Fibroblast of lung (primary cell): ENCODE results near the gene CCNY. TPM values are rescaled to one million over a fixed set of nuclear protein-coding genes. Genes with fewer than 3 reads are reported as not detected.

ENCODE experiments used
- DNase-seq, 2 donors: peaks; one replicate each; pipeline versions ENCODE4 v3.0.0 to v3.0.0-alpha.2; 2010; ENCODE audit warnings: low read depth in 2 of 2
- H2AFZ ChIP-seq: 2 replicates; pipeline ENCODE4 v1.5.1; 2012; ENCODE audit warnings: low read length, control low read depth, inconsistent platforms
- H3K27ac ChIP-seq: 2 replicates; pipeline ENCODE4 v1.5.1; 2011; ENCODE audit warnings: low read length, control low read depth; ENCODE audit not compliant: insufficient read depth
- H3K27me3 ChIP-seq: 2 replicates; pipeline ENCODE4 v1.5.1; 2011; ENCODE audit warnings: mild to moderate bottlenecking, low read length; ENCODE audit not compliant: control insufficient read depth, insufficient read depth
- H3K36me3 ChIP-seq: 2 replicates; pipeline ENCODE4 v1.5.1; 2011; ENCODE audit warnings: low read length; ENCODE audit not compliant: control insufficient read depth, insufficient read depth
- H3K4me1 ChIP-seq: 2 replicates; pipeline ENCODE4 v1.5.1; 2011; ENCODE audit warnings: low read length; ENCODE audit not compliant: control insufficient read depth, insufficient read depth; ENCODE audit errors: extremely low read depth
- H3K4me2 ChIP-seq: 2 replicates; pipeline ENCODE4 v1.5.1; 2011; ENCODE audit warnings: low read length, control low read depth; ENCODE audit not compliant: insufficient read depth; ENCODE audit errors: extremely low read depth
- H3K4me3 ChIP-seq, 4 experiments: fragments of 200-600 bp in 1 of 4; sonication (generic) in 1 of 4; replicated peaks in 1 of 4; 2 replicates each; pipeline ENCODE4 v1.5.1; 2011 to 2016; ENCODE audit warnings: low read length in 4 of 4, low read depth in 3 of 4, mild to moderate bottlenecking in 3 of 4, control low read depth in 2 of 4, inconsistent platforms in 1 of 4, mixed read lengths in 1 of 4; ENCODE audit not compliant: insufficient read depth in 1 of 4; ENCODE audit errors: control extremely low read depth in 1 of 4
- H3K79me2 ChIP-seq: 2 replicates; pipeline ENCODE4 v1.5.1; 2012; ENCODE audit warnings: mild to moderate bottlenecking, low read length, inconsistent platforms; ENCODE audit not compliant: control insufficient read depth, insufficient read depth
- H3K9ac ChIP-seq: 2 replicates; pipeline ENCODE4 v1.5.1; 2011; ENCODE audit warnings: mild to moderate bottlenecking, low read length, control low read depth; ENCODE audit not compliant: insufficient read depth
- H3K9me3 ChIP-seq: 2 replicates; pipeline ENCODE4 v1.5.1; 2012; ENCODE audit warnings: low read depth, low read length; ENCODE audit not compliant: control insufficient read depth, insufficient read depth
- H4K20me1 ChIP-seq: 2 replicates; pipeline ENCODE4 v1.5.1; 2011; ENCODE audit warnings: low read length; ENCODE audit not compliant: control insufficient read depth, insufficient read depth; ENCODE audit errors: extremely low read depth
- EZH2 ChIP-seq: IDR thresholded peaks from 2 replicates; pipeline ENCODE4 v1.5.1; 2012; ENCODE audit warnings: low read length, control low read depth, mild to moderate bottlenecking; ENCODE audit errors: missing control alignments
- polyA plus RNA-seq, 2 donors: library from polyadenylated mRNA; depleted of rRNA in 1 of 2; stranded (reverse) in 1 of 2; unstranded in 1 of 2; fragments of >200 nt; gene quantifications; 2 replicates each; pipeline ENCODE4 v1.2.1, GENCODE V29; 2011 to 2012; ENCODE audit warnings: missing spikeins in 1 of 2
- total RNA-seq: library from RNA; depleted of rRNA; stranded (reverse); fragments of >200 nt; gene quantifications from 2 replicates; pipeline ENCODE4 v1.2.1, GENCODE V29; 2014
- TF ChIP-seq, protein P1 (sequence below), 2 donors: IDR thresholded peaks in 1 of 2; conservative IDR thresholded peaks in 1 of 2; 1 replicate in 1 of 2; 2 replicates in 1 of 2; pipeline ENCODE4 v1.5.1; 2011 to 2012; ENCODE audit warnings: low read length in 2 of 2, control low read depth in 1 of 2, inconsistent platforms in 1 of 2, low read depth in 1 of 2, mild to moderate bottlenecking in 1 of 2

The CCNY gene
- total and polyA plus RNA-seq, 2 donors (not counting 1 experiment from before 2014, with no cell fraction given) = 34.7 to 66.4 TPM

DNA sequence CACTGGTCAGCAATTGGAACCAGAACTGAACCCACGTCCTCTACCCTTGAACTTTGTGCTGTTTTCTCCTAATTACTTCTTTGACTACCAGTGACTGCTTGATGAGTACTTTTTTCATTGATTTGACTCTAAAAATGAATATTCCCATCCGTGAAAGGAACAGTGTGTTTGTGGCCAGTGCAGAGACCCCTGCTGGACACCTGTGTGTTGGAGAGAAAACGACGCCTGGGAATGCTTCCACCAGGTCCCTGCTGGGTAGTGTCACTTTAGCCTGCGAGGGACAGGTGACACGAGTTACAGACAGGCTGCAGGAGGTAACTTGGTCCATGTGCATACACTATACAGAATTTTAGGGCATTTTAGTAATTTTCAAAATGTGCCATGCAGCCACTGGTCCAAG, 262.1 kb downstream of the CCNY start:
- no peak for DNase-seq
- H3K27ac ChIP-seq = no peak overlapping the region
- H3K9me3 ChIP-seq = no peaks in the 10 kb centered on the region
- no peak overlapping the region for H2AFZ ChIP-seq
- H3K9ac ChIP-seq = no peak overlapping the region
- H4K20me1 ChIP-seq = no peaks in the 10 kb centered on the region
- H3K4me3 ChIP-seq = no peak overlapping the region
- no peaks in the 10 kb centered on the region for H3K79me2 ChIP-seq
- TF ChIP-seq, protein P1, sequence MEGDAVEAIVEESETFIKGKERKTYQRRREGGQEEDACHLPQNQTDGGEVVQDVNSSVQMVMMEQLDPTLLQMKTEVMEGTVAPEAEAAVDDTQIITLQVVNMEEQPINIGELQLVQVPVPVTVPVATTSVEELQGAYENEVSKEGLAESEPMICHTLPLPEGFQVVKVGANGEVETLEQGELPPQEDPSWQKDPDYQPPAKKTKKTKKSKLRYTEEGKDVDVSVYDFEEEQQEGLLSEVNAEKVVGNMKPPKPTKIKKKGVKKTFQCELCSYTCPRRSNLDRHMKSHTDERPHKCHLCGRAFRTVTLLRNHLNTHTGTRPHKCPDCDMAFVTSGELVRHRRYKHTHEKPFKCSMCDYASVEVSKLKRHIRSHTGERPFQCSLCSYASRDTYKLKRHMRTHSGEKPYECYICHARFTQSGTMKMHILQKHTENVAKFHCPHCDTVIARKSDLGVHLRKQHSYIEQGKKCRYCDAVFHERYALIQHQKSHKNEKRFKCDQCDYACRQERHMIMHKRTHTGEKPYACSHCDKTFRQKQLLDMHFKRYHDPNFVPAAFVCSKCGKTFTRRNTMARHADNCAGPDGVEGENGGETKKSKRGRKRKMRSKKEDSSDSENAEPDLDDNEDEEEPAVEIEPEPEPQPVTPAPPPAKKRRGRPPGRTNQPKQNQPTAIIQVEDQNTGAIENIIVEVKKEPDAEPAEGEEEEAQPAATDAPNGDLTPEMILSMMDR (conservative IDR thresholded peaks at IDR 0.05 in 1 of 2, IDR thresholded peaks at IDR 0.05 in 1 of 2; ENCODE audit: low read depth in 1 of 2, low read length in 2 of 2) = peak; percentile 27 to 54
- TF ChIP-seq EZH2 = no peak
- H3K4me1 ChIP-seq = no peaks in the 10 kb centered on the region
- peaks cover 10% of the 10 kb centered on the region for H3K27me3 ChIP-seq
- no peak overlapping the region for H3K4me2 ChIP-seq
- no peaks in the 10 kb centered on the region for H3K36me3 ChIP-seq

DNA sequence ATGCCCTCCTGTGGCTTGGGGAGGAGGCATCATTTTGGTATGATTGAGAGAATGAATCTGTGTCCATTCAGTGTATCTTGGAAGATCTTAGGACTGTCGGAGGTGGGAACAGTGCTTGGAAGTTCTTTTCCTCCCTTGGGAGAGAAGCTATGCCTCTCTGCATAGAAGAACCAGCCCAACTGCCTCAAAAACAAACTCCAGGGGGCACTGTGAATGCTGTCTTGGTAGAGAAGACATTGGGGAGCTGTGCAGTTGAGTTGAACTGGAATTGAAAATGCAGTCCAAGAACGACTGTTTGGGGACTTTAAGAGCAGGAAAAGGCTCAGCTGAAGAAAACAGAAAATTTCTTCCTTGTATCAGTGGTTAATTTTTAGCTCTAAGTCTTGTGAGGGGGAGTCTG, 263.9 kb downstream of the CCNY start:
- H3K36me3 ChIP-seq = no peaks in the 10 kb centered on the region
- H3K4me3 ChIP-seq = no peak overlapping the region
- H3K9me3 ChIP-seq = no peaks in the 10 kb centered on the region
- no peak overlapping the region for H3K27ac ChIP-seq
- peaks cover 8% of the 10 kb centered on the region for H3K27me3 ChIP-seq
- no peak for TF ChIP-seq EZH2
- TF ChIP-seq, protein P1 (conservative IDR thresholded peaks at IDR 0.05 in 1 of 2, IDR thresholded peaks at IDR 0.05 in 1 of 2; ENCODE audit: low read depth in 1 of 2, low read length in 2 of 2) = peak; percentile 11 to 33
- H3K4me1 ChIP-seq = no peaks in the 10 kb centered on the region
- DNase-seq = no peak
- no peaks in the 10 kb centered on the region for H4K20me1 ChIP-seq
- H3K9ac ChIP-seq = no peak overlapping the region
- H3K79me2 ChIP-seq = no peaks in the 10 kb centered on the region
- no peak overlapping the region for H2AFZ ChIP-seq
- H3K4me2 ChIP-seq = no peak overlapping the region

GRCh38 chr10:35605191-35605590, 268.9 kb downstream of the CCNY start, which contains the start of gene GJD4:
Gene GJD4 (plus strand): TSS chr10:35605341. CDS start chr10:35605568, 227 bp downstream.
- H3K4me1 ChIP-seq = peaks cover 2% of the 10 kb centered on the region
- H3K27me3 ChIP-seq = peaks cover 11% of the 10 kb centered on the region
- H3K9me3 ChIP-seq = no peaks in the 10 kb centered on the region
- no peaks in the 10 kb centered on the region for H4K20me1 ChIP-seq
- H2AFZ ChIP-seq = no peak within 1 kb of the TSS
- H3K36me3 ChIP-seq = no peaks in the 10 kb centered on the region
- H3K4me3 ChIP-seq = no peak within 1 kb of the TSS
- no peak within 1 kb of the TSS for H3K27ac ChIP-seq
- H3K4me2 ChIP-seq = no peak within 1 kb of the TSS
- no peak for DNase-seq
- no peaks in the 10 kb centered on the region for H3K79me2 ChIP-seq
- no peak within 1 kb of the TSS for H3K9ac ChIP-seq
- no peak for TF ChIP-seq EZH2
- TF ChIP-seq, protein P1 (conservative IDR thresholded peaks at IDR 0.05 in 1 of 2, IDR thresholded peaks at IDR 0.05 in 1 of 2; ENCODE audit: low read depth in 1 of 2, low read length in 2 of 2) = no peak
